ENCODE measurements around the gene BRCC3.

GRCh38 chrX:155169881-155170280 is 98.6 kb downstream of the BRCC3 start:
- TF ChIP-seq POLR2AphosphoS5 (IDR thresholded peaks at IDR 0.05; ENCODE audit: borderline replicate concordance, low read depth, low read length): no peak
- TF ChIP-seq EZH2 (IDR thresholded peaks at IDR 0.05): no peak
